Measurements from ENCODE around the gene KLHL21.
"Not testable (repeated sequence)": the region's sequence is repeated elsewhere in the genome, so short reads cannot be mapped to it uniquely, and the experiment has no call there.

KLHL21 gene, protein sequence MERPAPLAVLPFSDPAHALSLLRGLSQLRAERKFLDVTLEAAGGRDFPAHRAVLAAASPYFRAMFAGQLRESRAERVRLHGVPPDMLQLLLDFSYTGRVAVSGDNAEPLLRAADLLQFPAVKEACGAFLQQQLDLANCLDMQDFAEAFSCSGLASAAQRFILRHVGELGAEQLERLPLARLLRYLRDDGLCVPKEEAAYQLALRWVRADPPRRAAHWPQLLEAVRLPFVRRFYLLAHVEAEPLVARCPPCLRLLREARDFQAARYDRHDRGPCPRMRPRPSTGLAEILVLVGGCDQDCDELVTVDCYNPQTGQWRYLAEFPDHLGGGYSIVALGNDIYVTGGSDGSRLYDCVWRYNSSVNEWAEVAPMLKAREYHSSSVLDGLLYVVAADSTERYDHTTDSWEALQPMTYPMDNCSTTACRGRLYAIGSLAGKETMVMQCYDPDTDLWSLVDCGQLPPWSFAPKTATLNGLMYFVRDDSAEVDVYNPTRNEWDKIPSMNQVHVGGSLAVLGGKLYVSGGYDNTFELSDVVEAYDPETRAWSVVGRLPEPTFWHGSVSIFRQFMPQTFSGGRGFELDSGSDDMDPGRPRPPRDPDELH

GRCh38 chr1:6602669-6603237 lies at the start of gene KLHL21:
Gene KLHL21 (minus strand): TSS chr1:6602869. CDS start chr1:6602817, 52 bp downstream.
- peak; percentile 92 for DNase-seq (ENCODE audit: low spot score)

DNA sequence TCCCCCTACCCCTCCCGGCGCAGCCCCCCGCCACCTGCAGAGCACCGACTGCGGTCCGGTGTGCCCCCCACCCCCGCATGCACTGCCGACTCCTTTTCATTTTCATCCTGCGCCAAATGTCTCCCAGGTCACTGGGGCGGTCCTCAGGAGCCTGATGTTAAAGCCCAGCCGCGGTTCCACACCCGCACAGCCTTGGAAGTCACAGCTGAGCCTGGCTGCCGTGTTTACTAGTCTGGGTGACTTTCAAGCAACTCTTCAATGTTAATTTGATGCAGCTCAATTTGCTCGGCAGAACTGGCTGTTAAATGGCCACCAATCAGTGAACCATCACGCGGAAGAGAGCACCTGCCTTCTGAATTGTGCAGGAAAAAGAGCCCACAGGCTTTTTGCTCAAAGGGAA lies 49.2 kb upstream of the KLHL21 start:
- DNase-seq (ENCODE audit: low spot score) = no peak

GRCh38 chr1:6648556-6648955 lies 45.9 kb upstream of the KLHL21 start:
- DNase-seq (ENCODE audit: low spot score) = no peak

GRCh38 chr1:6646499-6647148 lies 44.0 kb upstream of the KLHL21 start:
- DNase-seq (ENCODE audit: low spot score) = peak; percentile 57

DNA sequence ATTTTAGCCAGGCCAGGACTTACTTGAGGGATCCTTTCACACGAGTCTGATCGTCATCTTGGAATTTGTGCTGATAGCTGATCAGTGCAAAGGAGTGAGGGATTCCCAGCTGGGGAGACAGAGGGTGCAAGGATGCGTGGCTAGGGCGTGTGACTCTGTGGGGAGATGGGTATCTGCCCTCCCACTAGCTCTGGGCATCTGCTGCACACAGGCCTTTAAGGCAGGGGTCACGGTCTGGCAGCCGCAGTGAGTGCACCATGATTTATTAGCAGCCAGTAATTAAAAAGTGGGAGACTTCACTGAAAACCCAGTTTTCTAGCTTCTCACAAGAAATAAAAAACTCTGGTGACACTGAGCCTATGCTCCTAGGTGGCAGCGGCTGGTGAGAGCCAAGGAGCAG lies 42.3 kb upstream of the KLHL21 start:
- no peak for DNase-seq (ENCODE audit: low spot score)

DNA sequence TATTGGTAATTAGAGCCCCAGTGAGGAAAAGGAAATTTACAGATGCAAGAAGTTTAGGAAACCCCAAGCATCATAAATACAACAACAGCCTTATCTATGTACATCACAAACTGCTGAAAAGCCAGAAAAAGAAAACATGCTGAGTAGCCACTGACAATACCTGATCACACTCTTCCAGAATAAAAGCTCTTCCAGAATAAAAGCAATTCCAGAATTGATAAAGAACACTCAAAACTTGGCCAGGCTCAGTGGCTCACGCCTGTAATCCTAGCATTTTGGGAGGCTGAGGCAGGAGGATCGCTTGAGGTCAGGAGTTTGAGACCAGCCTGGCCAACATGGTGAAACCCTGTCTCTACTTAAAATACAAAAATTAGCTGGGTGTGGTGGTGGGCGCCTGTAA lies 38.2 kb upstream of the KLHL21 start:
- DNase-seq (ENCODE audit: low spot score) = not testable (repeated sequence)

- DNase-seq (ENCODE audit: low spot score) = no peak
Measured at GRCh38 chr1:6638226-6638625, 35.6 kb upstream of the KLHL21 start.

DNA sequence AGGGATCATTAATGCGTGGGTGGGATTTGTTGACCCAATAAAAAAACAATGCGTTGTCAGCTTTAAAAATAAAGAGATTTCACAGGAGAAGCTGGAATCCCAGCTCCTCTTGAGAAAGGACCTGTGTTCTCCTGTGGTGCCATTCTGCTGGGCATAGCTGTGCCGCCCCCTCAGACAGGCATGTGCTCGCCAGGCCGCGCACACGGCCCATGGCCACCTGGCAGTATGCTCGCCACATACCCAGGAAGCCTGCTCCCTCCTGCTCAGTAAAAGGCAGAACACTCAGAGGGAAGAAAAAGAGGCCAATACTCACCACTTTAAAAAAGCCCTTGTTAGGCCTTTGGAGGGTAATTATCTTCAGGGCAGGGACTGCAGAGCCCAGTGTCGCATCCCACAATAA lies 35.1 kb upstream of the KLHL21 start:
- DNase-seq (ENCODE audit: low spot score) = no peak

GRCh38 chr1:6636778-6637177 lies 34.1 kb upstream of the KLHL21 start:
- not testable (repeated sequence) for DNase-seq (ENCODE audit: low spot score)

DNA sequence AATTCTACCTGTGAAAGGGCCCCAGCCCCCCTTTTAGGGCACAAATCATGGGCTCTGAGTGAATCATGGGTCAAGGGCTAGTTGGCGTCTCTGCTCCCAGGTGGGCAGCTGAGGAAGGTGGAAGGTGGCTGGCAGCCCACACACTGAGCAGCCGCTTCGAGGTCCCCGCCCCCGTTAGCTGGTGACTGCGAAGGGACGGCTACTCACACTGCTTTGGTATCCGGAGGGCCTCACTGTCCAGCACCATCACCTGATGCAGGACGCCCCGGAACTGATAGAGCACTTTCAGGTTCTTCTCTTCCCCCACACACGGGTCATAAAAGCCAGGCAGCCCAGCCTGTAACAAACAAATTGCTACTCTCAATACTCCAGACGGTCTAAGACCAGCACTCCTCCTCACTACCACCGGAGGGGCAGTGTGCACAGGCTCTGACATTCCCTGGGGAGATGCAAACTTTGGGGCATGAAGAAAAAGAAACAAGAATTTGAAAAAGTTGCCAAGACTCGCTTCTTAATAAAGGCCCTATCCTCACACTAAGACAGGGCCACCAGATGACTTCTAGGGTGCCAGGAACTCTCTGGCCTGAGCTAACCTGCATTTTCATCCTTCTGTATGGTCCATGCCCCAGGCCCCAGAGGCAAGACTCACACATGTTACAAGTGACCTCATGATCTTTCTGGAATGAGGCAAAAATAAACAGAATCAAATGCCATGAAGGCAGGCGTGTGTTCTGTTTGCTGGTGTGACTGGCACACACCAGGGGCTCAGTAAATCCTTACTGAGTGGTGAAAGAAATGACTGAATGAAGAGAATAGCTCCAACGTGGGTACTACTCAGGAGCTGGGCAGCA lies 33.5 kb upstream of the KLHL21 start:
- DNase-seq (ENCODE audit: low spot score) = no peak

- no peak for DNase-seq (ENCODE audit: low spot score)
Measured at GRCh38 chr1:6635161-6635909, 32.7 kb upstream of the KLHL21 start.

DNA sequence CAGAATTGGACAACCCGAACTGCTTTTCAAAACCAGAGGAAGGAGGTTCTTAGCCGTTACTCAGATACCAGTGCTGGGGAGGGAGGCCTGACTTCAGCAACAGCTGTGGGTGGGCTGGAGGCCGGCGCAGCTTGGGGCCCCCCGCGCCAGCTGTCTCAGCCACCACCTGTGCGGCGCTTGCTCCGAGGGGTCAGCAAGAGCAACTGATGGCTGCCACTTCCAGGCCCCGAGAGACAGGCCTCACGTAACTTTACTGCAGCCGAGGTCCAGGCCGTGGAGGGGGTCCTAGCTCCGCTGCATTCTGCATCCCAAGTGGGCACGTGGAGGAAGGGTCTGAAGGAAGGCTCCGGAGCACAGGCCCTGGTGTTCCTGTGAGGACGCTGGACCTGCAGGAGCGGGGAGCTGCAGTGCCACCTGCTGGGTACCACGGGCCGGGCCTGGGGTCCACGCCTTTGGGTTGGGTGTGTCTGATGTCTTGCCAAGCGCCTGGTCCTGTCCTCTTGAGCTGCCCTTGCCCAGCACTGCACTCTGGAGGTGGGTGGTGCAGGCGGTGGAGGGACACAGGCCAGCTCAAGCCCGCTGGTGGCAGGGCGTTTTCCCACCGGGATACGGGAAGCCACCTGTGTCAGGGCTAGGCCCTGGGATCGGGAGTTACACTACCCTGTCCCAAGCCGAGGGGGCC lies 31.8 kb upstream of the KLHL21 start:
- DNase-seq (ENCODE audit: low spot score) = peak; percentile 83

- DNase-seq (ENCODE audit: low spot score) = no peak
Measured at GRCh38 chr1:6632588-6633514, 30.2 kb upstream of the KLHL21 start.

DNA sequence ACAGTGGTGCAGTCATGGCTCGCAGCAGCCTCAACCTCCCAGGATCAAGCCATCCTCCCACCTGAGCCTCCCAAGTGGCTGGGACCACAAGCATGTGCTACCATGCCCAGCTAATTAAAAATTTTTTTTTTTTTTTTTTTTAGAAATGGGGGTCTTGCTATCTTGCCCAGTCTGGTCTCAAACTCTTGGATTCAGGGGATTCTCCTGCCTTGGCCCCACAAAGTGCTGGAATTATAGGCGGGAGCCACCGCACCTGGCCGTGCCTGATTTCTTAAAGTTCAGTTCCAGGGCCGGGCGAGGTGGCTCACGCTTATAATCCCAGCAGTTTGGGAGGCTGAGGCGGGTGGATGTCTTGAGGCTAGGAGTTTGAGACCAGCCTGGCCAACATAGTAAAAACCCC lies 28.4 kb upstream of the KLHL21 start:
- no peak for DNase-seq (ENCODE audit: low spot score)

GRCh38 chr1:6630027-6630426 lies 27.4 kb upstream of the KLHL21 start:
- no peak for DNase-seq (ENCODE audit: low spot score)

DNA sequence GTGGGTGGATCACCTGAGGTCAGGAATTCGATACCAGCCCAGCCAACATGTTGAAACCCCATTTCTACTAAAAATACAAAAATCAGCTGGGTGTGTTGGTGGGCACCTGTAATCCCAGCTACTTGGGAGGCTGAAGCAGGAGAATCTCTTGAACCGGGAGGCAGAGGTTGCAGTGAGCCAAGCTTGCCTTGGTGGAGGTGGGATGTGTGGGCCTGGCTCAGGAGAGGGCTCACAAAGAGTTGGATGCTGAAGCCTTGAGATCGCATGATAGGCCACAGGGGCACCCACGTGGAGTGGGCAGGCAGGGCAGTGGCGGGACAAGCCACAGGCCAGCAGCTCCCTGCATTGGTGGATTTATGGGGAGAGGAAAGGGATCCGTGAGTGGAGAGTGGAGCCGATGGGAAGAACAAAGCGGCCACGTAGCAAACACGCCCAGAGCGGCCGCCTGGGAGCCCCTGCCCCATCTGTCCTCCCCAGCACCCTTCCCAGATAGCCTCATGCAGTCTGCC lies 26.4 kb upstream of the KLHL21 start:
- no peak for DNase-seq (ENCODE audit: low spot score)

DNA sequence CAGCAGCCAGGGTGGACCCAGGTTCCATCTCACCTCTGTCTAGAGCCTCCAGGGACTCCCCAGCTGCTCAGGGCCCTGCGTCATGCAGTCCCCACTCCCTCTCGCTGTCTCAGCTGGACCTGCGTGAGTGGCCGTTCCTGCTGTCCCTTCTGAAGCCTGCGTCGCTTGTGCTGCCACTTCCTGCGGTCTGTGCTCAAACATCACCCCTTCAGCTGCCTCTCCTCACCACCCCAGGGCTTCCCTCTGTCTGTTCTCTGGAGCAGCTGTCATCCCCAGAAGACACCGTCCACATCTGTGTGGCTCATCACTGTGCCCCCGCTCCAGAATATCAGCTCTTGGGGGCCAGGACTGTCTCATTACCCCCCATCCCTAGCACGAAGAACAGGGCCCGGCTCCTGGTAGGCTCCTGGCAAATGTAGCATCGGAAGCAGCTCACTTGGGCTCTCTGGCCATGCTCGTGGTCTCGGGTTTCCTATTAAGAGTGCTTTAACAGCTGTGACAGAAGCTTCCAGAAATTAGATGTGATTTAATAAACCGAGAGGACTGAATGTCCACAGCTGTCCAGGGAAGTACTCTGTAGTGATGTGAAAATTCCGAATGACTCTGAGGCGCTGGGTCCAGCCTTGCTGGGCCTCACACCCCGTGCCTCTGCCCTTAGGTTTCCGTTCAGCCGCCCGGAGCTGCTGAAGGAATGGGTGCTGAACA lies 25.3 kb upstream of the KLHL21 start:
- DNase-seq (ENCODE audit: low spot score) = peak; percentile 10

DNA sequence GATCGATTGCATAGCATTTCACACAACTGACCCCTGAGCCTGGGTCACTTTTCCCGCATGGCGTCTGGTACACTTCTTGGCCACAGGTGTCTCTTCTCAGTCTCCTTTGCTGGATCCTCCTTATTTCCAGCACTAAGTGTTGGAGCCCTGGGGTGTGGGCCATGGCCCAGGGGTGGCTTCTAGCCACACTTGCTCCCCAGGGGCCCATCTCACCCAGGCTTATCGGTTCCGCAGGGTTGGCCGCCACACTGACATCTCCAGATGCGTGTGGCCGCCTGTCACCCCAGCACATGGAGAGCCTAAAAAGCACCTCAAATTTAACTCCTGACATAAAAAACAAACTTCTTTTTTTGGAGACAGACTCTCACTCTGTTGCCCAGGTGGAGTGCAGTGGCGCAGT lies 24.4 kb upstream of the KLHL21 start:
- DNase-seq (ENCODE audit: low spot score) = peak; percentile 14

Measured in D341Med (cell line).